DLD1 (cell line): Measurements from ENCODE around the gene JAZF1.

Experiments used
- in situ Hi-C: cut with HindIII; loops from 2 replicates; pipeline ENCODE4 v1.10.0; 2017; ENCODE audit warnings: low sequenced_read_pairs

The JAZF1 gene

GRCh38 chr7:28140979-28141378 is 39.6 kb downstream of the JAZF1 start:
- in situ Hi-C loops: no loop called here

DNA sequence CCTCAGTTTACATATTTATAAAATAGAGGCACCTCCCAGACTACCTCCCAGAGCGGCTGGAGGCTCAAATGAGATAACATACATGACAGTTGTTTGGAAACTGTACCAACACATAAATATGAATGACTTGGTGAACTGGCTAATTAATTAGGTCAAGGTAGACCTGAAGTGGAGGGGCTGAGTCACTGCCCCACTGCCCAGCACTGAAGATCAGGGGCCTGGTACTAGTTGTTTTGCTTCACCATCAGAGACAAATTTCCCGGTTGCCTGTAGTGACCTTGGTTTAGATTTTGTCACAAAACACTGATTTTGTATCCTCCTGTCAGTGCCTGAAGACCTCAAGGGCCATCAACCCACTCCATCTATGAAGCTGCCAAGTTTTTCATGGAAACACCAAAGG is 41.8 kb downstream of the JAZF1 start:
- in situ Hi-C loops: no loop called here

- in situ Hi-C loops: no loop called here
Observed at GRCh38 chr7:28137463-28137862, 43.1 kb downstream of the JAZF1 start.

DNA sequence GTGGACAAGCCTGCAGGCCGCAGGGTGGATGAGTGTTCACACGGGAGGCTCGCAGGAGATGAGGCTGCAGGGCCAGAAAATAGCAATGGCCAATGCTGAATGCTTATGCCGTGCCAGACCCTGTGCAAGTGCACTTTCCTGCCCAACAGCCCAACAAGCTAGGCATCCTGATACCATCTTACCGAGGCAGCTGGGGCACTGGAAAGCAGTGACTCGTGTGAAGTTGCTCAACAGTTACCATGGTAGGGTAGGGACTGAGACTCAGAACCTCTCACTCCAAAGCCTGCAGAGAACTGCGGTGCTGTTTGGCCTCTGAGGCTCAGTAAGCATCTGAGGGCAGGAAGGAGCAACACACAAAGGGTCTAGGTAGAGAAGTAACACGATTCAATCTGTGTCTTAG is 43.7 kb downstream of the JAZF1 start:
- in situ Hi-C loops: no loop called here

DNA sequence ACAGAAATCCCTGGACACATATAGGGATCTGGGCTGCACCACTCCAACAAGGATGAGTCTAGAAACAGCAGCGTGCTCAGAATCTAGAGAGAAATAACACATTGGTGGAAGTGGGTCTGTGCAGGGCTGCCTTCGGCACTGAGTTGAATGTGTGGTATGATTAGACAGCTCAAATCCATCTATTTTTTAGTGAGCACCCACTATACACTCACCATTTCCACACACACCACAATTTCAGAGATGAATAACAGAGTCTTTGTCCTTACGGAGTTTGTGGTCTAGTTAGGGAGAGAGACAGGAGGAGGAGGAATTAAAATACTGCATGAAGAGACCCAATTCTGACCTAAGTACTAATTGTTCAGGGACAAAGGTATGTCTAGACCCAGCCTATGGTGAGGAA is 44.2 kb downstream of the JAZF1 start:
- in situ Hi-C loops: no loop called here

- in situ Hi-C loops: no loop called here
Observed at GRCh38 chr7:28135760-28136159, 44.8 kb downstream of the JAZF1 start.

GRCh38 chr7:28135315-28135714 is 45.3 kb downstream of the JAZF1 start:
- in situ Hi-C loops: no loop called here

GRCh38 chr7:28133872-28134271 is 46.7 kb downstream of the JAZF1 start:
- in situ Hi-C loops: no loop called here

DNA sequence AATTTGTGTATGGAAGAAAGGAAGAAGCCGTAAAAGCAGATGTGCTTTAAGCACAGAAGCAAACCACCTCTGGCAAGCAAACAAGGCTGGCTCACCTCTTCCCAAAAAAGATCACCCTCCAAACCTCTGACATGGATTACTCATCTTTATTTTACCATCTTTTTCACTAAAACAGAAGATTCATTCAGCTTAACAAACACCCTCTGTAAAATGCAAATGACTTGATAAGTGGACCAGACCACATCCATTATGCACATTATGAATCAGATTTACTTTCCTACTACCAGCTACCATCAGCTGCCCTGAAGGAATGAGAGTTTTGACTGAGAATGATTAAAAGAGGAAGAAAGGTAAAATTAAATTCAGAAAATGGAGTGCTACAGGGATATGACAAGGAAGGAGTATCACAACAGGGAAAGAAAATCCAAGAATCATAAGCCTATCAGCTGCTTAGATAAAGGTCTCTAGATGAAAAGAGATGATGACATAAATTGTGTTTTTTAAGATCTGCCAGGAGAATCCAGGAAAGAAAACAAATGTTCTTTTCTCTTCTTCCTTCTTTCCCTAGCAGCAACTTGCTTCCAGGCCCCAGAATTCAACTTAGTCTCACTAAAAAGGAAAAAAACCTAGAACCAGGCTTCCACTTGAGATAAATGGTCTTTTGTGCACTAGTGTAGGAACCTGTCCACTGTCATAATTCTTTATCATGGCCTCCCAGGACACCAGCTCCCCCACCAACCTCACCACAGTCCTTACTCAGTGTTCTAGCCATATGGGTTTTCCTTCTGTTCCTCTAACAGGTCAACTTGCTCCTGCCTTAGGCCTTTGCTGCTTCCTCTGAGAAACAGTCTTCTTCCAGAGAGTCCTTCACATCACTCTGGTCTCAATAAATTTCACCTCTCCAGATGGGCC is 47.4 kb downstream of the JAZF1 start:
- in situ Hi-C loops: no loop called here

DNA sequence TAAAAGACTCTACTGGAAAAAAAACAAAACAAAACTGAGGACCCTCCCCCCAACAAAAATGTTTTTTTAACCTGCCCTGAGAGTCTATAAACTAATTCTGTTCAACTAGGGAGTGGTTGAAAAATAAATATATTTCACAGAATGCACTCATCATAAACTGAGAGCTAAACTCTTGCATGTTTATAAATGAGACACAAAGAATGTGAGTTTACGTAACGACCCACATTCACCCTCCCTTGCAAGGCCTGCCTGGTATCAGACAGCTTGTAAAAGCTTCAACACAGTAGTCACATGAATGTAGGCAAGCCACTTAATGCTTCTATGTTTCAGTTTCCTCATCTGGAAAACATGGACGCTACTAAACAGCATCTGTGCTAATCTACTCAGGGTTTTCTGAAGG is 50.3 kb downstream of the JAZF1 start:
- in situ Hi-C loops: no loop called here

GRCh38 chr7:28128608-28129007 is 52.0 kb downstream of the JAZF1 start:
- in situ Hi-C loops: no loop called here

DNA sequence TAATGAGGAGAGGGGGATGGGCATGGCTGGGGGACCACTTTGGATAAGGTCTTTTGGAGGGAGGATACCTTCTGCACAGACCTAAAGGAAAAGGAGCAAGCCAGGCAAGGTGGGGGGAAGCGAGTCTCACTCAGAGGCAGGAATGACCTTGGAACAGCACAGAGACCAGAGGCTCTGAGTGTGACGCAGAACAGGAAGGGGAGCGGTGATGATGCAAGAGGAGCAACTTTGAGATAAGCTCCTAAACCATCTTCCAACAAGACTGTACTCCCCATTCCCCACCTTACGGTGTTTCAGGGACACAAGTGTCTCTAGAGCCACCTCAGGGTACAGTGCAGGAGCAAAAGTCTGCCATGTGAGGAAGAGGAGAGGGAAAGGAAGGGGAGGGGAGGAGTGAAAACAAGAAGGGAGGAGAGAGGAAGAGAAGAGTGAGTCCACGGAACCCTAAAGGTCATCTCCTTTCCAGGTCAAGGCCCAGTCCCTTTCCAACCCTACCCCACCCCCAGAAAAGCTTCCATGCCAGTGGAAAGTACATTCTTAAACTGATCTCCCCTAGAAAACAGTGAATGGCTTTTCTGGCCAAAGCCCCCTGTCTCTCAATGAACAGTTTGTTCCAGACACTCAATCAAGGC is 54.1 kb downstream of the JAZF1 start:
- in situ Hi-C loops: no loop called here

GRCh38 chr7:28125431-28126409 is 54.9 kb downstream of the JAZF1 start:
- in situ Hi-C loops: no loop called here

DNA sequence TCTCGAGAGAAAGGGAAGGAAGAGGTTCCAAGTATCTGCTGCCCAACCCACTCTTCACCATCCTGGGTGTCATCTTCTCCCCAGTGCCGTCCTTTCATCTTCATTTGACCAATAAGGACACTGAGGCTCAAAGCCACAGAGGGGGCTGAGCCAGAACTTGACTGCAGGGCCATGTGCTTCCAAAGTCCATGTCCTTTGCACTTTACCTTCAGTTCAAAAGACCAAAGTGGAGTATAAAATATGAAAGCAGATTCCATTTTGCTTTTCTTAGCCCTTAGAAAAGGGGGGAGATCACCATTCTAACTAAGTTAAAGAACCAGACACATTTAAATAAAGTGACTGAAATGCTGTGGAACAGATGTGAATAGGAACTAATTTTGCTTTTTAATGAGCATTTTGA is 56.2 kb downstream of the JAZF1 start:
- in situ Hi-C loops: no loop called here

- in situ Hi-C loops: no loop called here
Observed at GRCh38 chr7:28123752-28124151, 56.8 kb downstream of the JAZF1 start.

DNA sequence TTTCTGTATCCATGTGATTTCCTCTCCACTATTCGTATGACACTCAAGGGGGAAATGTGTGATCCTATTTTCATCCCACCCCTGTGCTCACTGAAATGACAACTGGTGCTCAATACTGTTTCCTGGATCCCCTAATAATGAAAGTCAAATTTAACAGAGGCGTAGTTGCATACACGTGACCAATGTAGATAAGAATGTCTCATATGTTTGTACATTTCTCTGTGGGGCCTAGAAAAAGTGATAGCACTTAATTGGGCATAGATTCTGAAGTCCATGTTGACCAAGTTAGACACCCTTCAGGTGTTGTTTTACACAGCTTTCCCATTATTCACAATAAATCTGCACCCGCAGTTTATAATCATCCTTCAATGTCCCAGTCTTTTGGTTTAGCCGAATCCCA is 59.1 kb downstream of the JAZF1 start:
- in situ Hi-C loops: no loop called here

DNA sequence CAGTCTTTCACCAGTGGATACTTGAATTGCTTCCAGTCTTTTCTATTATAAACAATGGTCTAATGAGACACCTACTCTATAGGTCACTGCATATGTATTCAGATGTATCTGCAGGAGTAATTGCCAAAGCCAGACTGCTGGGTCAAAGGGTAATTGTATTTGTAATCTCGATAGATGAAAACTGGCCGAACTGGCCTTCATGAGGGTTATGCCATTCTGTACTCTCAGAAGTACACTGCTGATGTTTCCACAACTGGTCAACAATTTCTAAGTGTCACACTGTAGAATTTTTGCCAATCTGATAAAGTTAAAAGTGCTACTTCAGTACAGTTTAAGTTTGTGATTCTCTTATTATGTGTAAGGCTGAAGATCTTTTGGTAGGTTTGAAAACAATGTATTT is 64.6 kb downstream of the JAZF1 start:
- in situ Hi-C loops: no loop called here

DNA sequence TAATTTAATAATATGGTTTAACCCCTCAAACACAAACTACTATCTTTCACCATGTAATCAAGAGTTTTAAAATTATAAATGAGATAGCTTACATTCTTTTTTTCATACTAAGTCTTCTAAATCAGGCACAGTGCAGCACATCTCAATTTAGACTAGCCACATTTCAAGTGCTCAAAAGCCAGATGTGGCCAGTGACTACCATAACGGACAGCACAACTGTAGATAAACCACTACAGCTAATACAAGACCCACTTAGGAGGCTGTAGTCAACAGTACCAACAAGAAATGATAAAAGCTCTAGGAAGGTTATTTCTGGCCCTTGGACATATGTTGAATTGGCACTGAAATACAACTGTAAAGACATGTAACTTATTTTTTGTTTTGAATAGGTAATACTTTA is 65.3 kb downstream of the JAZF1 start:
- in situ Hi-C loops: no loop called here

GRCh38 chr7:28114056-28114455 is 66.5 kb downstream of the JAZF1 start:
- in situ Hi-C loops: no loop called here

- in situ Hi-C loops: no loop called here
Observed at GRCh38 chr7:28112883-28113540, 67.6 kb downstream of the JAZF1 start.

DNA sequence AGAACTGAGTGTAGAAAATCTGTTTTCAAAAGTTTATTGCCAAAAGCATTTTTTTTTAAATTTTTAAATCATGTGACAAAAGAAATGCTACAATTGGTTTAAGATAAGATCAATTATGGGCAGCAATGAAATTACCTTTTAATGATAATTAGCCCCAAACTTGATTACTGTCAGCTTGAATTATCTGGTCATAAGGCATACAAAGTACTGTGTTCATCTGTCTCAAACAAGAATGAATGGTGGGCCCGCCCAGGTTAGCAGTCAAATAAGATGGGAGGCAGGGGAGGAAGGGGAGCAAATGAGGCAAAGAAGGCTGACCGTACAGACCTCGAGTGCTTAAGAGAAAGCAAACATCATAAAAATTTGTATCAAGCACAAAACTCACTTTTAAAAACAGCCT is 68.1 kb downstream of the JAZF1 start:
- in situ Hi-C loops: no loop called here
